Stomach (tissue), 9 donors: ENCODE results near the gene ZNF10. TPM values are rescaled to one million over a fixed set of nuclear protein-coding genes. Genes with fewer than 3 reads are reported as not detected.

Experiments used
- DNase-seq, 2 donors: peaks; one replicate each; pipeline versions ENCODE4 v3.0.0 to v3.0.0-alpha.2; 2013 to 2019
- H3K27ac ChIP-seq, 5 donors: fragments of 200-600 bp in 4 of 5; sonication (generic) in 4 of 5; one replicate each; pipeline ENCODE4 v1.5.1; 2013 to 2019; ENCODE audit warnings: mild to moderate bottlenecking in 1 of 5, moderate library complexity in 1 of 5
- H3K27me3 ChIP-seq, 3 donors: fragments of 200-600 bp; sonication (generic); one replicate each; pipeline ENCODE4 v1.5.1; 2017 to 2019; ENCODE audit warnings: mixed run types in 1 of 3
- H3K36me3 ChIP-seq, 4 donors: fragments of 200-600 bp; sonication (generic); 1 replicate in 3 of 4; 2 replicates in 1 of 4; pipeline ENCODE4 v1.5.1; 2016 to 2019
- H3K4me1 ChIP-seq, 4 donors: fragments of 200-600 bp; sonication (generic); one replicate each; pipeline ENCODE4 v1.5.1; 2016 to 2019
- H3K4me3 ChIP-seq, 4 donors: fragments of 200-600 bp; sonication (generic) in 3 of 4; one replicate each; pipeline ENCODE4 v1.5.1; 2016 to 2019; ENCODE audit warnings: mild to moderate bottlenecking in 1 of 4
- H3K9me3 ChIP-seq, 4 donors: fragments of 200-600 bp; sonication (generic); one replicate each; pipeline ENCODE4 v1.5.1; 2016 to 2019
- EP300 ChIP-seq: sonication (generic); formaldehyde crosslinking; IDR thresholded peaks from one replicate; pipeline ENCODE4 v1.6.1; 2017; ENCODE audit warnings: antibody characterized with exemption
- POLR2A ChIP-seq, 4 donors: fragments of 450-650 bp; IDR thresholded peaks; one replicate each; pipeline ENCODE4 v1.6.1; 2016; ENCODE audit warnings: antibody characterized with exemption in 4 of 4, control low read depth in 2 of 4, mild to moderate bottlenecking in 1 of 4, moderate library complexity in 1 of 4
- POLR2AphosphoS5 ChIP-seq, 3 donors: sonication (generic); formaldehyde crosslinking; IDR thresholded peaks; one replicate each; pipeline ENCODE4 v1.6.1; 2016; ENCODE audit warnings: antibody characterized with exemption in 3 of 3
- WGBS, 5 donors: extraction: QIAGEN DNeasy Blood & Tissue Kit in 3 of 5; methylation state at CpG; one replicate each; pipeline versions ENCODE4 v1.1.5 to v1.1.7; 2013 to 2018; 5-methylcytosine and 5-hydroxymethylcytosine counted together
- intact Hi-C: fragments of 100-400 bp; cut with DNase I; formaldehyde crosslinking; loops from one replicate; pipeline ENCODE4 v1.15.1; 2023; ENCODE audit warnings: low total_unique reads
- polyA plus RNA-seq, 3 donors: library from polyadenylated mRNA; stranded (reverse); fragments of 200-250 nt; gene quantifications; one replicate each; pipeline ENCODE4 v1.2.3, GENCODE V29; 2013
- total RNA-seq, 5 donors: library from RNA; depleted of rRNA; stranded (reverse); fragments of >200 nt; gene quantifications; one replicate each; pipeline versions ENCODE4 v1.1.0 to v1.2.3, GENCODE V29; 2014 to 2016
- TF ChIP-seq, protein P1 (sequence below), 7 experiments: fragments of 450-650 bp in 4 of 7; fragments of 200-600 bp in 3 of 7; sonication (generic) in 3 of 7; IDR thresholded peaks; one replicate each; pipeline ENCODE4 v1.5.1; 2016 to 2019; ENCODE audit warnings: antibody characterized with exemption in 7 of 7, control low read depth in 2 of 7, mild to moderate bottlenecking in 1 of 7
- donor health status: healthy with polysubstance abuse.
- donor health status: Bipolar disorder and iron deficiency.
- donor health status: healthy.

The ZNF10 gene
- total and polyA plus RNA-seq, 8 donors, result 2.4 to 20.7 (median 5.8) TPM; not detected in 1

DNA sequence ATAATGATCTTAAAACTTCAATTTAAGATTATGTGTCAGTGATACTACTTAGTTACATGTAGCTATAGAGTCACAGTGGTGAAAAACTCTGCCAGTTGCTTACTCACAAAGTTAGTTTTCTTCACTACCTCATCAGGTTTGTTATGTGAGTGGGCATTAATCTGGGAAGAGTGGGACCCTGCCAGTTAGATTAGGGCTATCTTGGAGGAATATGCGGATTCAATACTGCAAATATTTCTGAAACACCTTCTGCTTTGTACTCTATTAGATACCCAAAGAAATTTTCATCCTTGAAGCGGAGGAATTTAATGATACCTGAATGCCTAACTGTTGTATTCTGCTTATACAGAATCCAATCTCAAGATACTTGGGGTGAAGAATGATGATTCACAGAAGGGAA, 76.0 kb downstream of the ZNF10 start:
- peaks cover 16 to 53% (median 22%) of the 10 kb centered on the region in 4 donors for H3K36me3 ChIP-seq
- TF ChIP-seq EP300, result no peak
- TF ChIP-seq POLR2A (IDR thresholded peaks at IDR 0.05), result no peak
- TF ChIP-seq, protein P1, sequence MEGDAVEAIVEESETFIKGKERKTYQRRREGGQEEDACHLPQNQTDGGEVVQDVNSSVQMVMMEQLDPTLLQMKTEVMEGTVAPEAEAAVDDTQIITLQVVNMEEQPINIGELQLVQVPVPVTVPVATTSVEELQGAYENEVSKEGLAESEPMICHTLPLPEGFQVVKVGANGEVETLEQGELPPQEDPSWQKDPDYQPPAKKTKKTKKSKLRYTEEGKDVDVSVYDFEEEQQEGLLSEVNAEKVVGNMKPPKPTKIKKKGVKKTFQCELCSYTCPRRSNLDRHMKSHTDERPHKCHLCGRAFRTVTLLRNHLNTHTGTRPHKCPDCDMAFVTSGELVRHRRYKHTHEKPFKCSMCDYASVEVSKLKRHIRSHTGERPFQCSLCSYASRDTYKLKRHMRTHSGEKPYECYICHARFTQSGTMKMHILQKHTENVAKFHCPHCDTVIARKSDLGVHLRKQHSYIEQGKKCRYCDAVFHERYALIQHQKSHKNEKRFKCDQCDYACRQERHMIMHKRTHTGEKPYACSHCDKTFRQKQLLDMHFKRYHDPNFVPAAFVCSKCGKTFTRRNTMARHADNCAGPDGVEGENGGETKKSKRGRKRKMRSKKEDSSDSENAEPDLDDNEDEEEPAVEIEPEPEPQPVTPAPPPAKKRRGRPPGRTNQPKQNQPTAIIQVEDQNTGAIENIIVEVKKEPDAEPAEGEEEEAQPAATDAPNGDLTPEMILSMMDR (IDR thresholded peaks at IDR 0.05), result no peak
- no peak for TF ChIP-seq POLR2AphosphoS5 (IDR thresholded peaks at IDR 0.05)
- DNase-seq, result no peak
- intact Hi-C loops, result no loop called here
- WGBS, 5 donors, result 96 to 100% (median 98%) methylated on average over 2 of the region's 2 CpGs
- peaks cover 91 to 100% (median 100%) of the 10 kb centered on the region in 4 donors for H3K9me3 ChIP-seq
- H3K4me1 ChIP-seq, result no peaks in the 10 kb centered on the region
- H3K27me3 ChIP-seq, result no peaks in the 10 kb centered on the region
- H3K27ac ChIP-seq, result no peak overlapping the region
- no peak overlapping the region for H3K4me3 ChIP-seq

Other genes with a start within 250 kb of the ZNF10 start
- gene CHFR, start 243.0 kb upstream of the ZNF10 start, total RNA-seq, result 100 to 1,000 TPM in 1 of 5 donors, 10 to 100 TPM in 4; 48.7 to 107 (median 73.3) TPM
- 10 to 100 TPM; 14.7 to 20.8 (median 15.4) TPM for gene CHFR, start 243.0 kb upstream of the ZNF10 start, polyA plus RNA-seq
- 10 to 100 TPM in 2 of 5 donors, 1 to 10 TPM in 2, under 1 TPM in 1; 0.58 to 16.9 (median 8.2) TPM for gene ZNF605, start 174.3 kb upstream of the ZNF10 start, total RNA-seq
- 1 to 10 TPM in 2 of 3 donors, under 1 TPM in 1; 0.92 to 2.5 (median 2.2) TPM for gene ZNF605, start 174.3 kb upstream of the ZNF10 start, polyA plus RNA-seq
- gene ZNF26, start 144.3 kb upstream of the ZNF10 start, total RNA-seq, result 10 to 100 TPM in 1 of 5 donors, 1 to 10 TPM in 4; 1.8 to 30.3 (median 4.5) TPM
- 1 to 10 TPM; 1.2 to 3.0 (median 2.1) TPM for gene ZNF26, start 144.3 kb upstream of the ZNF10 start, polyA plus RNA-seq
- 10 to 100 TPM; 10.5 to 53.3 (median 20.1) TPM for gene ZNF84, start 93.1 kb upstream of the ZNF10 start, total RNA-seq
- 1 to 10 TPM; 3.5 to 7.8 (median 7.5) TPM for gene ZNF84, start 93.1 kb upstream of the ZNF10 start, polyA plus RNA-seq
- gene ZNF140, start 49.7 kb upstream of the ZNF10 start, total RNA-seq, result 10 to 100 TPM in 3 of 5 donors, 1 to 10 TPM in 2; 2.3 to 43.3 (median 34.1) TPM
- gene ZNF140, start 49.7 kb upstream of the ZNF10 start, polyA plus RNA-seq, result 10 to 100 TPM; 10.0 to 17.1 (median 13.2) TPM
- 1 to 10 TPM; 1.4 to 6.4 (median 2.7) TPM for gene ZNF891, start 353 bp upstream of the ZNF10 start, total RNA-seq
- gene ZNF891, start 353 bp upstream of the ZNF10 start, polyA plus RNA-seq, result under 1 TPM; 0.15 to 0.38 (median 0.25) TPM
- 10 to 100 TPM in 3 of 5 donors, 1 to 10 TPM in 1, under 1 TPM in 1; under 0.01 to 39.7 (median 12.1) TPM for gene ZNF268, start 50.9 kb downstream of the ZNF10 start, total RNA-seq
- gene ZNF268, start 50.9 kb downstream of the ZNF10 start, polyA plus RNA-seq, result 1 to 10 TPM; 2.7 to 5.3 (median 3.1) TPM
- not detected for gene ANHX, start 105.2 kb downstream of the ZNF10 start, total RNA-seq
- not detected for gene ANHX, start 105.2 kb downstream of the ZNF10 start, polyA plus RNA-seq